Stimulated activated CD8-positive, alpha-beta memory T cell treated with anti-CD3 and anti-CD28 coated beads, Interleukin-12 subunit alpha, Interleukin-12 subunit beta, amount 100 ng/mL, for 1 hour (primary cell): Measurements from ENCODE around the gene CEP170B.

Experiments
- DNase-seq: peaks from one replicate; pipeline ENCODE4 v3.0.0-alpha.2; 2020; ENCODE audit warnings: low read depth

Gene CEP170B

DNA sequence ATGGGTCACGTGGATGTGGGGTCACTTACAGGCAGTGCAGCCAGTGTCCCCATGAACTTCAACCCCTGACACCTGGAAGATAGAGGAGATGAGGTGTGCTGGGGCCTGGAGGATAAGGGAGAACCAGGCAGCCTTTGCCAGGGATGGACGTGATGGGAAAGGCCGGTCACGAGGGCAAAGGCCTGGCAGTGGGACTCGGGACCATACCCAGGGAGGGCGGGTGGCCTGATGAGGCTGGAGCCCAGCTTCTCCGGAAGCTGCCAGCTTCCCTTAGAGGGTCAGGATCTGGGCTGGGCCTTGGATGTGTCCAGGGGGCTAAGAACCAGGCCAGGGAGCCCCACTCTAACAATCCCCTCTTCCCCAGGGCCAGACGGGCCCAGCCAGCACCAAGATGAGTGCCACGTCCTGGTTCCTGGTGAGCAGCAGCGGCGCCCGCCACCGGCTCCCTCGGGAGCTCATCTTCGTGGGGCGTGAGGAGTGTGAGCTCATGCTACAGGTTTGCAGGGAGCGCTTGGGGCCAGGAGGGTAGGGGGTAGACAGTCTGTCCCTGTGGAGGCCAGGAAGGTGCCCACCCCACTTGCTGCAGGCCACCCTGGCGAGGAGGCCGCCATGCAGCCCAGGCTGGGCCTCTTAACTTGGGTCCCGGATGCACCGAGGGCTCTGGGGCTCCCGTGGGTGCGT is 3.1 kb downstream of the CEP170B start:
- no peak for DNase-seq

DNA sequence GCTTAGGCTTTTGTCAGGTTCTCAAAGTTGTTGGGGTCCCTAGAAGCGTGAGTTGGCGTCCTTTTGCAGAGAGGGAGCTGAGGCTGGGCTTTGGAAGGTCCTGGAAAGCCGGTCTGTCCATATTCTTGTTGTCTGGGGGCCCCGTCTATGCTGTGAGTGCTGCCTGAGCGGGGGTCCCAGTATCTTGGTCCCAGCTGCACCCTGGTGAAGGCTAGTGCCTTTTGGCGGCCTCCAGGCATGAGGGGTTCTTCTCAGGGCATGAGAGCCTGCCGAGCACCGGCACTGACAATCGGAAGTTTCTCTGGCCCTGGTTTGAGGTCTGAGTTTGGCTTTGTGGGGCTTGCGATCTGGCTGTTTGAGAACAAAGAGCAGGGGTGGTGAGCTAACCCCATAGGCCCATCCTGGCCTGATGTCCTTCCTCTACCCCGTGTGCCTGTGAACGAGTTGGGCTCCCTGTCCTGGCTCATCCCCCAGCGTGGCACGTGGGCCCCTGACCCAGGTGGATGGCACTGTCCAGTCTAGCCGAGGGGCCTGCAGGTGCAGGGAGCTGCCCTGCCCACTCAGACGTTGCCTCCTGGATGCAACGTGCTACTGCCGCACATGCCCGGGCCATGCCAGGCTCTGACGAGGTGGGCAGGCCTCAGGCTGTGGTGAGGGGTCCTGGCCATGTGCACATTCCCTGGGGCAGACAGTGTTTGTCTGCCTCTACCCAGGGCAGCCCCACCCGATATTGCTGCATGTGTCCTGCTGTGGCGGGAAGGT is 3.9 kb downstream of the CEP170B start:
- no peak for DNase-seq

DNA sequence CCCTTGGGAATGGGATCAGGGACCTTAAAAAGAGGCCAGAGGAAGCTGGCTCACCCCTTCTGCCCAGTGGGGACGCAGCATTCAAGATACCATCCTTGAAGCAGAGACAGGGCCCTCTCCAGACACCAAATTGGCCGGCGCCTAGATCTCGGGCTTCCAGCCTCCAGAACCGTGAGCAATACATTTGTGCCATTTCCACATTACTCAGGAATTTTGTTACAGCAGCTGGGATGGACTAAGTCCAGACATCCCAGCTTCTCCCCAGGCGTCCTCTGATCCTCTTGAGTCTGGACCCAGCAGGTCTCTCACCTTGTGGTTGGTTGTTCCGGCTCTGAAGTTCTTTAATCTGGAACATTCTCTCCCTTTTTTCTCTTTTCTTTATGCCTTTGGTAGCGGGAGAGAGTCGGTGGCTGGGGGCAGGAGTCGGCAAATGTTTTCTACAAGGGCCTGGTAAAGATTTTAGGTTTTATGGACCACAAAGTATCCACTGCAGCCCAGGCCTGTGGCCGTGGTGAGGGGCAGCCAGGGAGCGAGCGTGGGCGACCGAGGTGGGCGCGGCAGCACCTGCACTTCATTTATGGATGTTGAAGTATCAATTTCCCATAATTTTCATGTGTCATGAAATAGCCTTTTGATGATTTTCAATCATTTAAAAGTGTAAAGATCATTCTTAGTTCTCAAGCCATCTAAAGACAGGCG is 4.8 kb downstream of the CEP170B start:
- DNase-seq, result no peak

DNA sequence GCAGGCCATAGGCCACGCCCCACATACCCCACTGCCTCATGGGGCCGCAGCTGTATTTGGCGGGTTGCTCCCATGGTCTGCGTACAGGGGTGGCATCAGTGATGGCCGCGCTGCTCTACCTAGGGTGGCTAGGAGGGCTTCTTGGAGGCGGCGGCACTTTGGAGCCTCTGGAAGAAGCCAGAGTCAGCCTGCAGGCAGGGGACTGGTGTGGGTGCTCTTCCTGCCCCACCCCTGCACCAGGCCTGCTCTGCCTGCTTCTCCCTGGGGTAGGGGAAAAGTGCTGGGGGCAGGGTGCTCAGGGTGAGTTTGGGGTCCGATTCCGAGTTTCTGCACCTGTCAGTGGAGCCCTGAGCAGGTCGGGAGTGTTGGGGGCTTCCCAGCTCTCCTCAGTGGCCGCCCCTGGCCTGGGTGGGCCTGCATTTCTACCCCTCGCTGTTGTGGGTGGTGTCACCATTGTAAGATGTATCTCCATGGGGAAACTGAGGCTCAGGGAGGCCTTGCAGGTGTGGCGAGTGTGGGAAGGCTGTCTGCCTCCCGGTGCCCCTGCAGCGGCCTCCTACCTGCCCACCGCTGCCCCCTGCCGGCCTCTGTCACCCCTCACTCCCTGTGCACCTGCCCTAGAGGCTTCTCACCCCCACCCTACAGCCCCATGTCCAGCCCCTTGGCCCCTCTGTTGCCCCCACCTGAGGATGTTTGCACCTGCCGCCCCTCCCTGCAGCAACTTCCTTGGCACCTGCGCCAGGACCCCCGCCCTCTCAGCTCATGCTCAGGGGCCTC is 5.5 kb downstream of the CEP170B start:
- DNase-seq, result no peak

DNA sequence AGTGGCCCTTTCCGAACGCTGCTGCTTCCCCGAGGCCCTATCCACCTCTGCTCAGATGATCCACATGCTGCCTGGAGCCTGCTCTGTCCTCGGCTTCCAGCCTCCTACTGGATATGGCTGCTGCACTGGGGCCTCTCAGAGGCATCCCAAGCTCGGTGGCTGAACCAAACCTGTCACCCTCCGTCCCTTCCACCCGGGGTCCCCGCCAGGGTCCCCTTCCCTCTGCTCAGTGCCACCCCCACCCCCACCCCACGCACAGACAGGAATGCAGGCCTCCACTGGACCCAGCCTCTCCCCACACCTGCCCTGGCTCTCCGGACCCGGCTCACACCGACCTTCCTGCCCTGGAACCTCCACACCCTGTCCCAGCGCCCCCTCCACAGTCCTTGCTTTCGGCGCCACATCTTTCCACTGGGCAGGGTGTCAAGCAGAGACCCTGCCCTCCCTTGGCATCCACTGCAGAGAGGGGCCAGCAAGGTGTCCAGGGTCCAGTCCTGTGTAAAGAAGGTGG is 6.1 kb downstream of the CEP170B start:
- DNase-seq, result no peak

DNA sequence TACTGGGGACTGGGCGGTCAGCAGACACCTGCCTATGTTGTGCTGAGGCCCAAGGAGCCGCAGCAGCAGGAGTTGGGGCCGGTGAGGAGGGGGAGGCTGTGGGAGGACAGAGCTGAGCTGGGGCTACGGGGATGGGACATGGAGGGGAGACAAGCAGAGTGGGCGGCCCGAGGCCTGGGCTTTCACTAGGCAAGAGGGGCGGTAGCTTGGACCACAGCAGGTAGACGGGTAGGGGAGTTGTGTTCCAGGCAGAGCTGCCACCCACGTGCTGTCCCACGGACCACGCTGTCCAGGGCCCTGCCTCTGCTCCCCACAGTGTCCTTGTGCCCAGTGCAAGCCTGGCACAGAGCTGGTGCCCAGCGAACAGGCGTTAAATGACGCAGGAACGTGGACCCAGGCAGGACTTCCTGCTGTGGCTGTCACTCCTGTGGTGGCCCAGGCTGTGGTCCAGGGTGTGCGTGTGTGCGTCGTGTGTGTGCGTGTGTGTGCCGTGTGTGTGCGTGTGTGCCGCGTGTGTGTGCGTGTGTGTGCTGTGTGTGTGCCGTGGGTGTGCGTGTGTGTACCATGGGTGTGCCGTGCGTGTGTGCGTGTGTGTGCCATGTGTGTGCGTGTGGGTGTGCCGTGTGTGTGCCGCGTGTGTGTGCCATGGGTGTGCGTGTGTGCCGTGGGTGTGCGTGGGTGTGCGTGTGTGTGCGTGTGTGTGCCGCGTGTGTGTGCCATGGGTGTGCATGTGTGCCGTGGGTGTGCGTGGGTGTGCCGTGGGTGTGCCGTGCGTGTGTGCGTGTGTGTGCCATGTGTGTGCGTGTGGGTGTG is 6.8 kb downstream of the CEP170B start:
- no peak for DNase-seq

DNA sequence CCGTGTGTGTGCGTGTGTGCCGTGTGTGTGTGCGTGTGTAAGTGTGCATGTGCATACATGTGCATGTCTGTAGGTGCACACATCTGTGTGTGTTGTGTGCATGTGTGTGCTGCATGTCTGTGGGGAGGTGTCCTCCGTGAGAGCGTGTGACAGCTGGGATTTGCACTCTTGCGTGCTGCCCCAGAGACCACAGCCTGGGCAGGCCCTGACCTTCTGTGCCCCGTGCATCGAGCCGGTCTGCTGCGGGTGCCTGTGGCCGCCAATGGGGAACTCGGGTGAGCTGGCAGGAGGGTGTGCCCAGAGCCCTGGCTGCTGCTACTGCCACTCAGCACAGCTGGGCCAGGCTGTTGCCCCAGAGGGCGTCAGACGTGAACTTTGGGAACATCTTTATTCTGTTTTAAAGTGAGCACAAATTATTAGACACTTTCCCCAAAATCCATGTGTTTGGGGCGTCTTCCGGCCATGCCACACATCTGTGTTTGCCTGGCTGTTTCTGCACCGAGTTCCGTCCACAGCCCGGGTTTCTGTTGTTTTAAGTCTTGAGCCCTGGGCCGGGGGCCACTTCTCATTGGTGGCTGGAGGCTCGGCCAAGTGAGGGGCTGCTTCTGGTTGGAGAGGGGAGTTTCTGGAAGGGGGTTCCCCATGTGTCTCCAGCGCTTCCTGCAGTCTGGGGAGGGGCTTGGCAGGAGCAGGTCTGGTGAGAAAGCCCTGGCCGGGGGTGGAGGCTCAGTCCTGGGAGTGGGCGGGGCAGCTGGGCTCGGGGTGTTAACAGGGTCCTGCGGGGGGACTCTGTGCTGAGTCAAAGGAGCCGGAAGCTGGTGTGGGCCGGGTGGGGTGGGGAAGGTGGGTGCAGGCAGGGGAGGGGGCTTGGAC is 7.6 kb downstream of the CEP170B start:
- no peak for DNase-seq

DNA sequence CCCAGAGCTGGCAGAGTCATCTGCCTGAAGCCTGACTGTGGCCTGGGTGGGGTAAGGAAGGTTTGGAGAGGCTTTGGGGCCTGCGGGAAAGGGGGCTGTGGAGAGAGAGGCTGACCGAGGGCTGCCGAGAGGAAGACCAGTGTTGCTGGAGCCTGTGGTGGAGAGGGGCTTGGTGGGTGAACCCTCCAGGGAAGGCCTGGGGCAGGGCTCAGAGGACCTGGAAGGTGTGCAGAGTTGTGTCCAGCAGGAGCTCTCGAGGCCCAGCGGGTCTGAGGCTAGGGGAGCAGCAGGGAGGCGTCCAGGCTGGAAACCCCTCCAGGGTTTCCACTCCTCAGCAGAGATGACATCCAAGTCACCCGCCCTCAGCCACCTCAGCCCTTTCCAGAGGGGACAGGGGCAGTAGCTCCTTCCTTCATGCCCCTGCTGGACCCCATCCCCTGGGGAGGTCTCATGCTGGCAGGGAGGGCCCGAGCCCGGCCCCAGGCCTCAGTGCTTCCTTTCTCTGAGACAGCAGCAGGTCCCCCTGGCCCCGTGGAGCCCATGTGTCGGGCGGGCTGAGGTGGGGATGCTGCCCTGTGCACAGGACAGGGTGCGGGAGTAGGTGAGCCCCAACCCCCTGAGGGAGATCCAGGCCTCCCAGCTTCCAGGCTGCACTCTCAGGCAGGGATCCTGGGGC is 8.4 kb downstream of the CEP170B start:
- no peak for DNase-seq

DNA sequence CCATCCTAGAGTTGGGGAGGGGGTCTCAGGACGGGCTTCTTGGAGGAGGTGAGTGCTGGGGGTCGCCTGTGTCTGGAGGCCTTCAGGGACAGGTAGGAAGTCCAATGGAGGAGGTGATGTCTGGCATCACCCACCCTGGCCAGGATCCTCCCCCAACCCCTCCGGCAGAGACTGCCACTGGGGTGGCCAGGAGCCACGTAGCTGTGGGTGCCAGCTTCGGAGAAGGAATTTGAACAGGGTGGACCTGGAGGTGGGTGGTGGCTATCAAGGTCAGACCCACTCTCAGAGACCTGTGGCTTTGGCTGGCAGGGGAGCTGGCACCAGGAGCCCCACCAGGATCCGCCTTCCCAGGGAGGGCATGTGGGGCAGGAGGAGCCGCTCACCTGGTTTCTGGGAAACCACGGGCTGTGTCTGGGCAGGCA is 9.1 kb downstream of the CEP170B start:
- no peak for DNase-seq

DNA sequence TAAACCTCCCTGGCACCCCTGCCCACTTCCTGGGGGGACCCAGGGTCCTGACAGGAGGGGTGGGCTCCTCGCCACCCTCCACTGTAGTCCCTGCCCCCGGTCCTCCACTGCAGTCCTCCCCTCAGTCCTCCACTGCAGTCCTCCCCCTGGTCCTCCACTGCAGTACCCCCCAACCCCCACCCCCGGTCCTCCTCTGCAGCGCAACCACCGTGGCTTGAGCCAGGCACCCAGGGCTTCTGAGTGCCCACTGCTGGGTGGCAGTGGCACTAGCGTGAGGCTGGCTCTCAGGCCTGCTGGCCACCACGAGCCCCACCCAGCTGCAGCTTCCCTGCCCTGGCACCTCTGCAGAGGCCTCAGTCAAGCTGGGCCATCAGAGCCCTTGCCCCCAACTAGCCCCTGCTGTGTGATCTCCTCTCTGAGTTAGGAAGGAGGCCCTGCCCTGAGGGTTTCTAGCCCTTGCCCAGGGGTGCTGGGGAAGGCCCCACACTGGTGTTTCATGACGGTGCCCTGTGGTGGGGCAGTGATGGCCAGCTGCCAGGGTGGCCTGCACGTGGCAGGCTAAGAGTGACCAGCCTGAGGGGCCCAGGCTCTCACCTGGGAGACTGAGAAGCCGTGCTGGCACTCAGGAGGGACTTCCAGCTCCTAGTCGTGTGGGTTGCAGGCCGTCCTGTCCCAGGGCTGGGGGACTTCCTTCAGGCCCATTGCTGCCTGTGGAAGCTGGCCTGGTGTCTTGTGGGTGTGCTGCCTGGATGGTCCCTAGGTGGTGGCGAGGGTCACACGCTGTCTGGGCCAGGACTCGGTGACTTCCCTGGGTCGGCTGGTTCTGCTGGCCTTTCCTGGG is 9.7 kb downstream of the CEP170B start:
- DNase-seq, result no peak

DNA sequence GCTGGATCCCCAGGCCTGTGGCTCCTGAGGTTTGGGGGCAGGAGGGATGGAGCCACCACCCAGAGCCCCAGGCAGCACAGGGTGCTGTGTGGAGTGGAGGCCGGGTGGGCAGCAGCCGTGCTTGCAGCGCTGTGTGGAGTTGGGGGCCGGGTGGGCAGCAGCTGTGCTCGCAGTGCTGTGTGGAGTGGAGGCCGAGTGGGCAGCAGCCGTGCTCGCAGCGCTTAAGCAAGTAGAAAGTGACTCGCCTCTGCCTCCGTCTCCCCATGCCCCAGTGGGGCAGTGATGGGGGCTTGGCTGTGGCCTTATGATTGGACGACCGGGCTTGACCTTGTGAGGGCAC is 10.3 kb downstream of the CEP170B start:
- DNase-seq, result no peak

DNA sequence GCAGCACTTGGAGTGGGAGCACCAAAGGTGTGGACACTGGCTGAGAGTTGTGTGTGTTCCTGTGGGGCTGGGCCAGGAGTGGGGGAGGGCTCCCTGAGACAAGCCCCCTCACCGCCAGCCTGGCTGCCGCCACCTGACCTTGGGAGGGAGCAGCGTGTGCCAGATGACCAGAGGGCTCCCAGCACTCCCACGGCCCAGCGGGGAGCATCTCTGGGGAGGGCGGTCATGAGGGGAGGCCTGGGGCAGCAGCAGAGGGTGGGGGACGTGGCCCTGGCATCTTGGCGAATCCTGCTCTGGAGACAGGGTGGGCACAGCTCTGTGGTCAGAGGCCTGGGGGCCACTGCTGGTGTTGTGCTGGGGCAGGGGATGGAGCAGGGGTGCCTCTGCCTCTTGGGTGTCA is 10.7 kb downstream of the CEP170B start:
- no peak for DNase-seq

DNA sequence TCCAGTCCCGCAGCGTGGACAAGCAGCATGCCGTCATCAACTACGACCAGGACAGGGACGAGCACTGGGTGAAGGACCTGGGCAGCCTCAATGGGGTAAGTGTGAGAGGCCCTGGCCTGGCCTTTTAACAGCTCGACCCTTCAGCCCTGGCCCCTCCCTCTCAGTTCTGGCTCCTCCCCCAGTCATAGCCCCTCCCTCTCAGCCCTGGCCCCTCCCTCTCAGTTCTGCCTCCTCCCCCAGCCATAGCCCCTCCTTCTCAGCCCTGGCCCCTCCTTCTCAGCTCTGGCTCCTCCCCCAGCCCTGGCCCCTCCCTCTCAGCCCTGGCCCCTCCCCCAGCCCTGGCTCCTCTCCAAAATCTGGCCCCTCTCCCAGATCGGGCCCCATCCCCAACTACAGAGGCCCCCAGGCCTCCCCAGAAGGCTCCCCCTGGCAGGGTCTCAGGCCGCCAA is 11.2 kb downstream of the CEP170B start:
- DNase-seq, result no peak

DNA sequence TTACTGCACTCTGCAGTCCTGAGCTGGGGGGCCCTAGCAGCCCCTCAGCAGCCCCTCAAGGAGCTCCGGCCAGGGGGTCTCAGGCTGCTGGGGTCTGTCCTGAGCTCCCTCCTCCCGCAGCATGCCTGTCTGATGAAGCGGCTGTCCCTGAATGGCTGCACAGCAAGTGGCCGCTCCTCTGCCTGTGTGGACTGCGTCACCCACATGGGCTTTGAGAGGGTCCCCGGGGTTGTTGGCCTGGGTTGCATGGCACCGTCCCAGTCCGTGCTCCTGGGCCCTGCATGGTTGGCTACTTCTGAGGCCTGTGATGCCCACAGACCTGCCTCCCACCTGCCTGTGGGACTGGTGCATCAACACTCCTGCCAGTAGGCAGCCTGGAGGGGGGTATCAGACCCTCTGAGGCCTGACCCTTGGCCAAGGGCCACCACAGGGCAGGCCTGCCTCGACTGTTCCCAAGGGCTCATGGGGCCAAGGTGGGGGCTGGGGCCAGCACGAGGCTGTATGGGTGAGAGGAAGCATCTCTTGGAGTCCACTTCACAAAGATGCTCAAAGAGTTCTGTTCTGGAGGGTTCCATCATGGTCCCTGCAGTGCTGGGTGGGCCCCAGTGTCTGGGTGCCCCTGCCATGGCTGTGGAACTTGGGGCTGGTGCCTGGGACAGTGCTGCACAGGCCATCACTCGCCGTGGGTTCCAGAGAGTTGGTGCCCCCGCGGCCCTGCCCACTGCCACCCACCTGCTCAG is 12.2 kb downstream of the CEP170B start:
- DNase-seq, result no peak

DNA sequence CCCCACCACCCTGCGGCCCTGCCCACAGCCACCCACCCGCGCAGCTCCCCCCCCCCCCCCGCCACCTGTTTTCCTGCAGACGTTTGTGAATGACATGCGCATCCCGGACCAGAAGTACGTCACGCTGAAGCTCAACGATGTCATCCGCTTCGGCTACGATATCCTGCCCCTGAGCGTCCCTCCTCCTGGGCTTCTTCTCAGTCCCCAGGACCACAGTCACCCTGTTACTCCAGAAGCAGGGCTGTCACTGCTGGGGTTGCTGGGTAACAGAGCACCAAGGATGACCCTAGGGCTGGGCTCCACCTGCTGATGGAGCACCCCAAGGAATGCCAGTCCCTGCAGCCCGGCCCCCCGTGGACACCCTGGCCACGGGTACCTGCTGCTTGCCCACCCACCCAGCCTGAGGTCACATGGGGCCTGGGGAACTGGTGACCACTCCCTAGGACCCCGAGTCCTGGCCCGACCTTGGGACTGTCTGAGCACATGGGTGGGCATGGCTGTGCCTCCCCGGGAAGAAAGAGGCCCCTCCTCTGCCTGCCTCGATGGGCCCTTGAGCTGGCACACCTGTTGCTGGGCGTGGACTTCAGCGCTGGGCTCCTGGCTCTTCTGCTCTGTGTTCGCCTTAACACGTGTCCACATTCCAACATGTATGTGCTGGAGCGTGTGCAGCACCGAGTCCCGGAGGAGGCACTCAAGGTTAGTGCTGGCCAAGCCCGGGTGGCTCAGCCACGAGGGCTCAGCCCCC is 12.9 kb downstream of the CEP170B start:
- DNase-seq, result no peak

DNA sequence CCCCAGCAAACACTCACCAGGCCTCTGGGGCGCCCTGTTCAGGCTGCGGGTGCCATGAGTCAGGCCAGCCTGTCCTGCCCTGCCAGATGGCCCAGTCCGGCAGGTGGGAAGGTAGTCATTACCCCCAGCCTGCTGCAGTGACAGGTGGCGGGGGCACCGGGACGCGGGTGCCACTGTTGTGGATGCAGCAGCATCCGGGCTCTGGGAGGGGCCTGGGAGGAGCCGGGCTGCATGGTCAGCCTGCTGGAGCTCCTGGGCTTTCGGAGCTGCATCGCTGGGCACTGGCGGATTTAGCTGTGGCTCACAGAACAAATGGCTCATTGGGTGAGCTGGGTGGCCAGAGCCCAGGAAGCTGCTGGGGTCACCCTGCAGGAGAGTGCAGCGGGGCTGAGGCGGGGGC is 13.5 kb downstream of the CEP170B start:
- DNase-seq, result no peak

DNA sequence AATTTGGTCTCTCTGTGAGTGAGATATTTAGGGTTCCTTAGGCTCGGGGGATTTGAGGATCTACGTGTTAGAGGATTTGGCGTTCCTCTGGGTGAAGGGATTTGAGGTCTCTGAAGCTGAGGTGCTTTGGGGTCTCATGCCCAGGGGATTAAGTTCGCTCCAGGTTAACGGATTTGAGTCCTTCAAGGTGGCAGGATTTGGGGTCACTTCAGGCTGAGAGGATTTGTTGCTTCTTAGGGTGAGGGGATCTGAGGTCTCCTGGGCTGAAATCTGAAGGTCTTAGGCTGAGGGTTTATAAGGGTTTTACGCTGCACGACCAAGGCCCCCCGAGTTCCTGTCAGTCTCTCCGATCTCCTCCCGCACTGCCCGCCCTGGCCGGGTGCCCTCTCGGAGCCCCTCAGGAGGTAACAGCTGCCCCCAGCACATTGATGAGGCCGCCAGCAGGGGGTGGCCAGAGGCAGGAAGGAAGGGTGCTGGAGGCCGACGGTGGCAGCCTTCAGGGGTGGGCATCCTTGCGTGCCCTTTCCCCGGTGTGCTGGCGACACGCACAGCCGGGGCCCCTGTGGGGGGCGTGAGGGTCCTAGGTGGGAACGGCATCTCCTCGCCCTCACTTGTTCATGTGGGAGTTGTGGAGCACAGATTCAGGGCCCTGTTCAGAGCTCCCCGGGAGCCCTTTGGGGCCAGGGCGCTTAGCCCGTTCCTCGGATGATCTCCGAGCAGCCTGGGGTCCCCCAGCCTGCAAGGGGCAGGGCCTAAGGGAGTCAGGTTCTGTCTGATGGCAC is 14.3 kb downstream of the CEP170B start:
- DNase-seq, result no peak
